HEK293 (cell line): Measurements from ENCODE around the gene SNRPD3.
A peak's percentile ranks its signal among the peaks of the same experiment; 100 is the strongest.

Experiments used
- ATF2 ChIP-seq: fragments of 450-650 bp; formaldehyde crosslinking; IDR thresholded peaks from 2 replicates; pipeline ENCODE4 v1.5.1; 2016; ENCODE audit warnings: missing biosample characterization, missing genetic modification characterization, low read depth
- HOXA7 ChIP-seq: sonication (generic); formaldehyde crosslinking; IDR thresholded peaks from 2 replicates; pipeline ENCODE4 v1.8.1; 2022; ENCODE audit warnings: missing genetic modification reagents, borderline replicate concordance
- KLF10 ChIP-seq: fragments of 450-650 bp; IDR thresholded peaks from 2 replicates; pipeline ENCODE4 v1.5.1; 2018; ENCODE audit warnings: missing biosample characterization, mild to moderate bottlenecking, missing genetic modification characterization
- KLF7 ChIP-seq: fragments of 450-650 bp; formaldehyde crosslinking; IDR thresholded peaks from 2 replicates; pipeline ENCODE4 v1.5.1; 2016; ENCODE audit warnings: missing biosample characterization, missing genetic modification characterization, borderline replicate concordance
- KLF9 ChIP-seq: fragments of 450-650 bp; formaldehyde crosslinking; IDR thresholded peaks from 2 replicates; pipeline ENCODE4 v1.5.1; 2016; ENCODE audit warnings: missing biosample characterization, missing genetic modification characterization, low read depth
- MZF1 ChIP-seq: fragments of 450-650 bp; formaldehyde crosslinking; IDR thresholded peaks from 2 replicates; pipeline ENCODE4 v1.5.1; 2017; ENCODE audit warnings: missing biosample characterization, missing genetic modification characterization, borderline replicate concordance
- RBAK ChIP-seq: fragments of 450-650 bp; formaldehyde crosslinking; IDR thresholded peaks from 2 replicates; pipeline ENCODE4 v1.5.1; 2016; ENCODE audit warnings: missing biosample characterization, missing genetic modification characterization
- REPIN1 ChIP-seq: fragments of 450-650 bp; formaldehyde crosslinking; IDR thresholded peaks from 2 replicates; pipeline ENCODE4 v1.5.1; 2017; ENCODE audit warnings: missing biosample characterization, missing genetic modification characterization, low read depth
- SP3 ChIP-seq: fragments of 450-650 bp; formaldehyde crosslinking; IDR thresholded peaks from 2 replicates; pipeline ENCODE4 v1.5.1; 2016; ENCODE audit warnings: missing biosample characterization, missing genetic modification characterization
- ZBTB20 ChIP-seq: fragments of 450-650 bp; formaldehyde crosslinking; IDR thresholded peaks from 2 replicates; pipeline ENCODE4 v1.5.1; 2016; ENCODE audit warnings: missing biosample characterization, missing genetic modification characterization
- ZBTB49 ChIP-seq: fragments of 450-650 bp; formaldehyde crosslinking; IDR thresholded peaks from 2 replicates; pipeline ENCODE4 v1.5.1; 2016; ENCODE audit warnings: missing biosample characterization, missing genetic modification characterization, low read depth
- ZNF132 ChIP-seq: fragments of 450-650 bp; formaldehyde crosslinking; IDR thresholded peaks from 2 replicates; pipeline ENCODE4 v1.5.1; 2017; ENCODE audit warnings: missing biosample characterization, missing genetic modification characterization, borderline replicate concordance
- ZNF324 ChIP-seq: fragments of 450-650 bp; formaldehyde crosslinking; IDR thresholded peaks from 2 replicates; pipeline ENCODE4 v1.5.1; 2016; ENCODE audit warnings: missing biosample characterization, missing genetic modification characterization
- ZNF529 ChIP-seq: fragments of 450-650 bp; formaldehyde crosslinking; IDR thresholded peaks from 2 replicates; pipeline ENCODE4 v1.5.1; 2017; ENCODE audit warnings: missing genetic modification characterization, missing biosample characterization; ENCODE audit not compliant: insufficient replicate concordance
- ZNF600 ChIP-seq: fragments of 450-650 bp; formaldehyde crosslinking; IDR thresholded peaks from 2 replicates; pipeline ENCODE4 v1.5.1; 2016; ENCODE audit warnings: missing biosample characterization, missing genetic modification characterization
- ZNF747 ChIP-seq: fragments of 450-650 bp; formaldehyde crosslinking; IDR thresholded peaks from 2 replicates; pipeline ENCODE4 v1.5.1; 2016; ENCODE audit warnings: missing biosample characterization, missing genetic modification characterization
- ZNF843 ChIP-seq: fragments of 450-650 bp; formaldehyde crosslinking; IDR thresholded peaks from 2 replicates; pipeline ENCODE4 v1.5.1; 2016; ENCODE audit warnings: missing biosample characterization, missing genetic modification characterization
- ZSCAN18 ChIP-seq: fragments of 450-650 bp; formaldehyde crosslinking; IDR thresholded peaks from 2 replicates; pipeline ENCODE4 v1.5.1; 2016; ENCODE audit warnings: missing biosample characterization, missing genetic modification characterization
- ZSCAN23 ChIP-seq: fragments of 450-650 bp; formaldehyde crosslinking; IDR thresholded peaks from 2 replicates; pipeline ENCODE4 v1.5.1; 2016; ENCODE audit warnings: missing biosample characterization, missing genetic modification characterization
- TF ChIP-seq, protein P1 (sequence below): fragments of 450-650 bp; formaldehyde crosslinking; IDR thresholded peaks from 2 replicates; pipeline ENCODE4; 2016; ENCODE audit warnings: missing biosample characterization, missing genetic modification characterization
- TF ChIP-seq, protein P2 (sequence below): fragments of 450-650 bp; formaldehyde crosslinking; IDR thresholded peaks from 2 replicates; pipeline ENCODE4 v1.5.1; 2016; ENCODE audit warnings: missing biosample characterization, missing genetic modification characterization
- TF ChIP-seq, protein P3 (sequence below): fragments of 450-650 bp; formaldehyde crosslinking; IDR thresholded peaks from 2 replicates; pipeline ENCODE4 v1.5.1; 2016; ENCODE audit warnings: missing biosample characterization, missing genetic modification characterization
- TF ChIP-seq, protein P4 (sequence below): sonication (generic); formaldehyde crosslinking; IDR thresholded peaks from 2 replicates; pipeline ENCODE4 v1.8.1; 2022; ENCODE audit warnings: mild to moderate bottlenecking, moderate library complexity, missing genetic modification reagents
- TF ChIP-seq, protein P5 (sequence below): fragments of 450-650 bp; formaldehyde crosslinking; conservative IDR thresholded peaks from 2 replicates; pipeline ENCODE4 v1.5.1; 2016; ENCODE audit warnings: low read depth, missing biosample characterization, missing genetic modification characterization

The SNRPD3 gene

DNA sequence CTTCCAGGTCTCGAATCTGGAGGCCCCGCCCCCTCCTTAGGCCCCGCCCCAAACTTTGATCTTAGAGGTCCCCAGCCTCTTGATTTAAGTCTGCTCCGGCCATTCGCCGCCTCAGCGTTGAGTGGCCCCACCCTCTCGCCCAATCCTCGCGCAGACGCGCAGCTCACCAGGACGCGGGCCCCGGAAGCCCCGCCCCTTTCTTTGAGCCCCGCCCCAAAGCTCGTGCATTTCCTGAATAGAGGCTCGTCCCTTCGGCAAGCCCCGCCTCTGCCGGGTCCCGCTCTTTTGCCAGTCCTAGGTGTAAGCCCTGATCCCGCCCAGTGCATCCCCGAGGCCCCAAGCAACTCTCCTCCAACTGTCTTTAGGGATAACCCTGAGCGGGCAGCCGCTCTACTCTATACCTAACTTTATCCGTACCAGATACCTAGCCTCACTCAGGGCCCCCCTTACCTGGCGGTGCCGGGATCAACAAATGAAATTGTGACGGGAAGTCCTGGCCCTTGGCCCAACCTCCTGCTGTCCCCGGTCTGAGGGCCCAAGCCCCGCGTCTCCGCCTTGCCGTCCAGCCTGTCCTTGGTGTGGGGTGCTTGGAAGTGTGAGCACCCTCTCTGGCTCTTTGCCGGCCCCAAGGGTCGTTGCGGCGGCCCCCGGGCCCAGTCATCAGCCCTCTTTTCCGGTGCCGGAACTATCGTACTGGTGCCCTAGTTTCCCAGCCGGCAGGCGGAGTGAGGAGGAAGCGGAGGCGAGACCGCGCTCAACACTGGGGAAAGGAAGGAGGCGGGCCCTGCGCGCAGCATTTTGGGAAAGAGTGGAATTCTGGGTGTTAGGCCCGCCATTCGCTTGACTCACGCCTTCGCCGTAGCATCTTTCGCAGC, at the start of gene SNRPD3 (continued):
- TF ChIP-seq KLF10 (peak; percentile 91), ZSCAN23 (tag by site-specific recombination) (peak; percentile 93), KLF7 (tag by site-specific recombination) (peak; percentile 85; the same call in 1 of the 2 replicates), ZNF747 (tag by site-specific recombination) (no peak), HOXA7 (CRISPR knock-in tag) (peak; percentile 20; the same call in 1 of the 2 replicates), ZNF600 (peak; percentile 23; the same call in 1 of the 2 replicates), ATF2 (tag by site-specific recombination) (peak; percentile 47; the same call in 1 of the 2 replicates), ZNF324 (peak; percentile 99), MZF1 (no peak), ZBTB49 (tag by site-specific recombination) (no peak), KLF9 (tag by site-specific recombination) (peak; percentile 78), ZSCAN18 (tag by site-specific recombination) (peak; percentile 77; the same call in 1 of the 2 replicates), ZBTB20 (tag by site-specific recombination) (peak; percentile 95), SP3 (tag by site-specific recombination) (peak; percentile 86), RBAK (tag by site-specific recombination) (no peak), ZNF529 (tag by site-specific recombination) (no peak), REPIN1 (tag by site-specific recombination) (0 out of 2 replicates have a peak, but pooled peaks have one; percentile 92), ZNF132 (tag by site-specific recombination) (no peak), ZNF843 (no peak; the same call in 1 of the 2 replicates)
- TF ChIP-seq, protein P1, sequence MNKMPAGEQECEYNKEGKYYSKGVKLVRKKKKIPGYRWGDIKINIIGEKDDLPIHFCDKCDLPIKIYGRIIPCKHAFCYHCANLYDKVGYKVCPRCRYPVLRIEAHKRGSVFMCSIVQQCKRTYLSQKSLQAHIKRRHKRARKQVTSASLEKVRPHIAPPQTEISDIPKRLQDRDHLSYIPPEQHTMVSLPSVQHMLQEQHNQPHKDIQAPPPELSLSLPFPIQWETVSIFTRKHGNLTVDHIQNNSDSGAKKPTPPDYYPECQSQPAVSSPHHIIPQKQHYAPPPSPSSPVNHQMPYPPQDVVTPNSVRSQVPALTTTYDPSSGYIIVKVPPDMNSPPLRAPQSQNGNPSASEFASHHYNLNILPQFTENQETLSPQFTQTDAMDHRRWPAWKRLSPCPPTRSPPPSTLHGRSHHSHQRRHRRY, result peak; percentile 93
- TF ChIP-seq, protein P2, sequence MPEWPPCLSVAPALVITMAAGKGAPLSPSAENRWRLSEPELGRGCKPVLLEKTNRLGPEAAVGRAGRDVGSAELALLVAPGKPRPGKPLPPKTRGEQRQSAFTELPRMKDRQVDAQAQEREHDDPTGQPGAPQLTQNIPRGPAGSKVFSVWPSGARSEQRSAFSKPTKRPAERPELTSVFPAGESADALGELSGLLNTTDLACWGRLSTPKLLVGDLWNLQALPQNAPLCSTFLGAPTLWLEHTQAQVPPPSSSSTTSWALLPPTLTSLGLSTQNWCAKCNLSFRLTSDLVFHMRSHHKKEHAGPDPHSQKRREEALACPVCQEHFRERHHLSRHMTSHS (tag by site-specific recombination), result peak; percentile 54; the same call in 1 of the 2 replicates
- TF ChIP-seq, protein P3, sequence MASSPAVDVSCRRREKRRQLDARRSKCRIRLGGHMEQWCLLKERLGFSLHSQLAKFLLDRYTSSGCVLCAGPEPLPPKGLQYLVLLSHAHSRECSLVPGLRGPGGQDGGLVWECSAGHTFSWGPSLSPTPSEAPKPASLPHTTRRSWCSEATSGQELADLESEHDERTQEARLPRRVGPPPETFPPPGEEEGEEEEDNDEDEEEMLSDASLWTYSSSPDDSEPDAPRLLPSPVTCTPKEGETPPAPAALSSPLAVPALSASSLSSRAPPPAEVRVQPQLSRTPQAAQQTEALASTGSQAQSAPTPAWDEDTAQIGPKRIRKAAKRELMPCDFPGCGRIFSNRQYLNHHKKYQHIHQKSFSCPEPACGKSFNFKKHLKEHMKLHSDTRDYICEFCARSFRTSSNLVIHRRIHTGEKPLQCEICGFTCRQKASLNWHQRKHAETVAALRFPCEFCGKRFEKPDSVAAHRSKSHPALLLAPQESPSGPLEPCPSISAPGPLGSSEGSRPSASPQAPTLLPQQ, result peak; percentile 91; the same call in 1 of the 2 replicates
- TF ChIP-seq, protein P4, sequence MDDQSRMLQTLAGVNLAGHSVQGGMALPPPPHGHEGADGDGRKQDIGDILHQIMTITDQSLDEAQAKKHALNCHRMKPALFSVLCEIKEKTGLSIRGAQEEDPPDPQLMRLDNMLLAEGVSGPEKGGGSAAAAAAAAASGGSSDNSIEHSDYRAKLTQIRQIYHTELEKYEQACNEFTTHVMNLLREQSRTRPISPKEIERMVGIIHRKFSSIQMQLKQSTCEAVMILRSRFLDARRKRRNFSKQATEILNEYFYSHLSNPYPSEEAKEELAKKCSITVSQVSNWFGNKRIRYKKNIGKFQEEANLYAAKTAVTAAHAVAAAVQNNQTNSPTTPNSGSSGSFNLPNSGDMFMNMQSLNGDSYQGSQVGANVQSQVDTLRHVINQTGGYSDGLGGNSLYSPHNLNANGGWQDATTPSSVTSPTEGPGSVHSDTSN (CRISPR knock-in tag), result no peak
- TF ChIP-seq, protein P5, sequence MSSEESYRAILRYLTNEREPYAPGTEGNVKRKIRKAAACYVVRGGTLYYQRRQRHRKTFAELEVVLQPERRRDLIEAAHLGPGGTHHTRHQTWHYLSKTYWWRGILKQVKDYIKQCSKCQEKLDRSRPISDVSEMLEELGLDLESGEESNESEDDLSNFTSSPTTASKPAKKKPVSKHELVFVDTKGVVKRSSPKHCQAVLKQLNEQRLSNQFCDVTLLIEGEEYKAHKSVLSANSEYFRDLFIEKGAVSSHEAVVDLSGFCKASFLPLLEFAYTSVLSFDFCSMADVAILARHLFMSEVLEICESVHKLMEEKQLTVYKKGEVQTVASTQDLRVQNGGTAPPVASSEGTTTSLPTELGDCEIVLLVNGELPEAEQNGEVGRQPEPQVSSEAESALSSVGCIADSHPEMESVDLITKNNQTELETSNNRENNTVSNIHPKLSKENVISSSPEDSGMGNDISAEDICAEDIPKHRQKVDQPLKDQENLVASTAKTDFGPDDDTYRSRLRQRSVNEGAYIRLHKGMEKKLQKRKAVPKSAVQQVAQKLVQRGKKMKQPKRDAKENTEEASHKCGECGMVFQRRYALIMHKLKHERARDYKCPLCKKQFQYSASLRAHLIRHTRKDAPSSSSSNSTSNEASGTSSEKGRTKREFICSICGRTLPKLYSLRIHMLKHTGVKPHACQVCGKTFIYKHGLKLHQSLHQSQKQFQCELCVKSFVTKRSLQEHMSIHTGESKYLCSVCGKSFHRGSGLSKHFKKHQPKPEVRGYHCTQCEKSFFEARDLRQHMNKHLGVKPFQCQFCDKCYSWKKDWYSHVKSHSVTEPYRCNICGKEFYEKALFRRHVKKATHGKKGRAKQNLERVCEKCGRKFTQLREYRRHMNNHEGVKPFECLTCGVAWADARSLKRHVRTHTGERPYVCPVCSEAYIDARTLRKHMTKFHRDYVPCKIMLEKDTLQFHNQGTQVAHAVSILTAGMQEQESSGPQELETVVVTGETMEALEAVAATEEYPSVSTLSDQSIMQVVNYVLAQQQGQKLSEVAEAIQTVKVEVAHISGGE (tag by site-specific recombination), result peak; percentile 99
